ENCODE results near the gene LRIG1. TPM values are rescaled to one million over a fixed set of nuclear protein-coding genes. Genes with fewer than 3 reads are reported as not detected.
"Not testable (repeated sequence)": the region's sequence is repeated elsewhere in the genome, so short reads cannot be mapped to it uniquely, and the experiment has no call there.

Gene LRIG1
- total RNA-seq, 1 donor from 2014 or later = 64.4 TPM

GRCh38 chr3:66421893-66422292, 78.9 kb downstream of the LRIG1 start:
- not testable (repeated sequence) for DNase-seq (ENCODE audit: low spot score)

DNA sequence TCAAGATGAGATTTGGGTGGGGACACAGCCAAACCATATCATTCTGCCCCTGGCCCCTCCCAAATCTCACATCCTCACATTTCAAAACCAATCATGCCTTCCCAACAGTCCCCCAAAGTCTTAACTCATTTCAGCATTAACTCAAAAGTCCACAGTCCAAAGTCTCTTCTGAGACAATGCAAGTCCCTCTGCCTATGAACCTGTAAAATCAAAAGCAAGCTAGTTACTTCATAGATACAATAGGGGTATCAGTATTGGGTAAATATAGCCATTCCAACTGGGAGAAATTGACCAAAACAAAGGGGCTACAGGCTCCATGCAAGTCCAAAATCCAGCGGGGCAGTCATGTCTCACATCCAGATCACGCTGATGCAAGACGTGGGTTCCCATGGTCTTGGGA, 79.7 kb downstream of the LRIG1 start:
- not testable (repeated sequence) for DNase-seq (ENCODE audit: low spot score)

DNA sequence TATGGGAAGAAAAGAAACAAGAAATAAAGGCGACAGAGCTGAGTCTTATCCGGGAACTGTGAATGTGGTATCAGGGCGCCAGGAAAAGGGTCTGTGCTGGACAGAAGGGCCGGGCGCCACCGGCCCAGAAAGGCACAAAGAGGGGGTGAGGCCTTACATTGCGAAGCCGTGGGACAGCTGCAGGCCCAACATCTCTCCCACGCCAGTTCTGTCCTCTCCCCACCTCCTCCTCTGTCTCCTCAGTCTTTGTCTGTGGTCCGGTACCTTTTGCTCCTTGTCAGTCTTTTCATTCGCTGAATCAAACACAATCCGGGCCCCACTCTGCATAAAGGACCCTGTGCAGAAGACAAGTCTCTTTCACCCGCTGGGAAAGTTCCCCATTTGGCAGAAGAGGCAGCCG, 81.8 kb downstream of the LRIG1 start:
- DNase-seq (ENCODE audit: low spot score) = no peak

GRCh38 chr3:66418475-66418931, 82.3 kb downstream of the LRIG1 start:
- peak; percentile 25 for DNase-seq (ENCODE audit: low spot score)

DNA sequence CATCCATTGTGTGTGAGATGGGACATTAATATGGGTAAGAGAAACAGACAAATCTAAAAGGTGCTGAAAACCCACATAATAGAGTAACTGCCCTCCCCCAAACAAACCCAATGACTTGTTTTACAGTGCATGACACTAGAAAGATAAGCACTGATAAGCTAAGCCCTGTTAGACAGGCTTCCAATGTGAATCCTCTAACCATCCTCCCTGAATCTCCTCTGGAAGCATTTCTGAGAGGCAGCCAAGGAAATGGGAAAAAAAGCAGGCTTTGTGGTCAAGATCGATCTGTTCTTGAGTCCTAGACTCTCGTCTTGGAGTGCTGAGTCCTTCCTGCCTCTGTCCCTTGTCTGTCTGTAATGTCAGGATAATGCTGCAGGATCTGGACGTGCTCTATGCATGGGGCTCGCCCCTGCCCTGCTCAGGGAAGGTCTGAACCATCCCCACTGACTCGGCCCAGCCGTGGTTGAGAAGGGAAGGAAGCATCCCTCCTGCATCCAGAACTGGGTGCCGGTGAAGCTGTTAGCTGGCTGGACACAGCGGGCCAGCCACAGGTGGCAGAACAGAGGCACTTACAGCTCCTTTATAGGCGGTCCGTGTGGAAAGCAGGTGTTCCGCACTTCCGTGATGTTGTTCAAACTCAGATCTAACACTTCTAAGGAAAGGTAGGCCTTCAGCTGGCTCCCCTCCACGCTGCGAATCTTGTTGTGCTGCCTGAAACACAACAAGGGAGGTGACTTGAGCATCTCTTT, 84.1 kb downstream of the LRIG1 start:
- no peak for DNase-seq (ENCODE audit: low spot score)

DNA sequence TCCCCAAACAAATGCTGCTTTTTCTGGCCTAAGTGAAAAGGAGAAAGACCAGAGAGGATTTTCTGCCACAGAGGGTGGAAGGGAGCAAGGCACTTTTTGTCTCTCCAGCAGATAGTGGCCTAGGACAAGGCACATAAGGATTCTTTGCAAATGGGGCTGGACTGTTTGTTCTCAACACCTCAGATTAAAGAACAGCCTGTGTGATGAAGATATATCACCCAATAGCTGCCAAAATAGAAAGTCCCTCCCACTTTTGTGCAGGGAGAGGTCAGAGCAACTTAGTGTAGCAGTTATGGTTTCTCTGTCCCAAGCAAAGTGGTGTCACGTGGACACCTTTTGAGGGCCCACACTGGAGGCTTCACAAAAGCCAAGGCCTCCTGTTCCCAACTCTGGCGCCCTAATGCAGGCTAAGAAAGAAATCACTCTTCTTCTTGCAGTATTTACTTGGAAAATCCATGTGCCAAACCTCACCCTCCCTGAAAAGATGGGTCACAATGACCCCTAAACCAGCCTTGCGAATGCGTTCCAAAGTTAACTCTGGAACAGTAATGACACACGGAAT, 84.9 kb downstream of the LRIG1 start:
- no peak for DNase-seq (ENCODE audit: low spot score)

DNA sequence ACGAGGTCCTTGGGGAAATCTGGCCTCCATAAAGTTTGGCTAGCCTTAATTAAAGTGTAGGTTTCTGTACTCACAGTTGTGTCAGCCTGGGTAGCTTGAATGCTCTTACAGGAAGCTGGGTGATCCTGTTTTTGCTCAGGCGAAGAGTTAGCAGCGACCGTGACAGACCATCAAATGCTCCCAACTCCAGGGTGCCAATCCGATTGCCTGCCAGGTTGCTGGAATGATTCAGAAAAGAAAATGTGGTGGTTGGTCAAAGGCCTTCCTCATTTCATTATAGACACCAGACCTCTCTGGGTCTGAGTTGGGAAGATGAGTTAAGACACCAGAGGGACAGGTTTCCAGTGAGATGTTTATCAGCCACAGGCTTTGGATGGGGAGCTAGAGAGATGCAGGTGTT, 86.0 kb downstream of the LRIG1 start:
- DNase-seq (ENCODE audit: low spot score) = no peak

DNA sequence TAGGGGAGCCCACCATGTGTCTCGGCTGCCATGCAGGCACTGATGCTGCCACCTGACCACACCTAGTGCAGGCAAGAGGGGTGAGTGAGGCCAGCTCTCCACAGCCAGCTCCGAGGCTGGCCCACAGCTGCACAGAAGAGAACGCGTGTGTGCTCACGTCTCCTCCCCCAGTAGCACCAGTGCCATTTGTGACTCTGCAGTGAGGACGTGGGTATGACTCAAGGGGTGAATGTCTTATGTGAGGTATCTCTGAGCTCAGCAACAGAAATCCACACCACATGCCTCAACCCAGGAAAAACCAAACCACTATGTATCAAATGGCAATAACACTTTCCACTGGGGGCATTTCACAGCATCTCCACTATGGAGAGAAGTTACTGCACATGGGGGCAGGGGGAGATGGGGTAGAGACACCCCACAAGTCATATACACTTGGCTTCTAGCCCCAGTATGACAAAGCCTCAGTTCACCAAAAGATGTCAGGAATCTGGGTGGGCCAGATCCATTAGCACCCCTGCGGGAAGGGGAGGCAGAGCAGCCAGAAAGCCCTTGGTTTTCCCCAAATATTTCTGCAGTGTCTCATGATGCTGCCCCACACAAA, 87.6 kb downstream of the LRIG1 start:
- no peak for DNase-seq (ENCODE audit: low spot score)

- DNase-seq (ENCODE audit: low spot score) = no peak
Observed at GRCh38 chr3:66411961-66412887, 88.6 kb downstream of the LRIG1 start.

DNA sequence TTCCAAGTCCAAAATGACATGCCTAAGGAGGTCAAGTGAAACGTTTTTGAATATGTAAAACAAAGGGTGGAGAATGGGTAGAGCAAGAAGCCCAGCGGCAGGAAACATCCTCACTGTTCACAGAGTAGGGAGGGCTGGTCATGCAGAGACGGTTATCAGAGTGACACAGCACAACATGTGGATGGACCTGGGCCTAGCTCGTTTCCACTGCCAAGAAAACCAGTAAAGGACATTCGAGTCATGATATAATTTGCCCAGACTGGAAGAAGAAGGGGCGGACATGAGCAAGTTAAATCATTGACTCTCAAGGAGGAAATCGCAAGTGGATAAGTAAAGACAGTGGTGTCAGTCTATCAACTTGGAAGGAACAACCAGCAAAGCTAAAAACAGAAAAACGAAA, 89.3 kb downstream of the LRIG1 start:
- no peak for DNase-seq (ENCODE audit: low spot score)

DNA sequence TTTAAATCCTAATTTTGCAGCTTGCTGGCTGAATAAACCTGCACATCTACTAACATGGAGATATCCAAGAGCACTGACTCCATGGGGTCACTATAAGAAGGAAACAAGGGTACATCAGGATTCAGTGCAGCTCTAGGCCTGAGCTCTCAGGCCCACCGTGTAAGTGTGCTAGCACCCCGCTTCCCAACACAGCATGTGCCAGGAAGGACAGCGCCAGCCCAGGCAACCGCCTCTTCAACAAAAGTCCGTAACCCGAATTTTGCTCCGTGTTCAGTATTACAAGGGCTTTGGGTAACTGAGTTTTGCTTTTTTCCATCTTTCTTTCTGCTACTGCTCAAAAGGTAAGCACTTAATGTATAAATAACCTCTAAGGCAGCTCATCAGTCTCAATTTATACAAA, 89.8 kb downstream of the LRIG1 start:
- no peak for DNase-seq (ENCODE audit: low spot score)

DNA sequence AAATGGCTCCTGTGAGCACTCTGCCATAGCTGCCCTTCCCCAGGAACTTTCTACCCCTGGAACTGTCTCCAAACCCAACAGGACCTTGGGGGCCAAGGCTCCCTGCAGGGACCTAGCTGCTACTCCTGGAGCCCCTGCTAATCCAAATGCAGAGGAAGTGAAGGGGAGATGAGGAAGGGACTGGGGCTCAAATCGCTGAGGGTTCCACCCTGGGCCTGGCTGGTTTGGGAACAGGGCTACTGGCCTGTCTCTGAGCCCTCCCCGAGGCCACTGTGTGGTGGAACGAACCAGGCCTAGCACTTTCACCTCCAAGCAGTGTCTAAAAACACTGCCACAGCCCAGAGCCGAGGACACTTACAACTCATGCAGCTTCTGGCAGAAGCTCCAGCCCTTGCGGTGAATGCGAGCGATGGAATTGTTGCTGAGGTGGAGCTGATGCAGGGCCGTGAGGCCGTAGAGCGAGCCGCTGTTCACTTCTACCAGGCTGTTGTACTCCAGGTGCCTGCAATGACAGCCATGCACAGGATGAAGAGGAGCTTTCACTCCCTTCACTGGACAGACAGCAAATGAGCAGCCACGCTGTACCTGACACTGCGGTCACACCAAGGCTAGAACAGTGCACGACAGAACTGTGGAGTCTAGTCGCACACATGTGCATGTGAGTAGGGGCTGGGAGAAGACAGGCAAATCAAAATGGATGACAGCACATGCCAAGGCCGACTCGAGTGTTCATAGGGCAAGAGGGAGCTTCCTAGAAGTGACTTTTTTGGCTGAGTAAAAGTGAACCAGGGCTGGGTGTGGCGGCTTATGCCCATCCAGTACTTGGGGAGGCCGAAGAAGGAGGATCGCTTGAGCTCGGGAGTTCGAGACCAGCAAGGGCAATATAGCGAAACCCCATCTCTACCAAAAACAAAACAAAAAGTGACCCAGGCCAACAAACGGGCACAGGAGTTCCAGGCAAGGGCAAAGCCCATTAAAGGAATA, 90.8 kb downstream of the LRIG1 start:
- DNase-seq (ENCODE audit: low spot score) = no peak

DNA sequence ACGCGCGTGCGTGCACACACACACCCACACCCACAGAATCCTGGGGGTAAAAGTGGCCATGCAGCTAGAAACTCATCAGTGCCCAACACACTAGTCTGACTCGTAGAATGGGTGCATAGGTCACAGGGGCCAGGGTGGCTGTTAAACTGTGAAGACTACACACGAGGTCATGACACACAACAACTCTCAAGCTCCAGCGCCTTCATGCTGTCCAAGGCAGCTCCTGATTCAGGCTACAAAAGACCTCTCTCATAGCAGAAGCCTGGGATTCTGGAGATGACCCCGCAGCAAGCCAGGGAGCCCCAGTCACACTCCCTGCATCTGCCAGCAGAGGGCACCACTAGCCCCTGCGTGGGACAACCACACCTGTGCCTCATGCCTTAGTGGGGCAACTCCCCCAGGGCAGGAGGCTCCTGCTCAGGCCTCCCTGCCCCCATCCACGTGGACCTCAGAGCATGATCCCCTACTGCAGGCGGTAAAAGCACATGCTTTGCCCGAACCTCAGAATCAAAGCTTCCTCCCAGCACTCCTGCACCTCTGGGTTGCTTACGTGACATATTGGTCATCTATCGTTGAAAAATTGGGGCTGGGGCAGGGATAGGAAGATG, 93.1 kb downstream of the LRIG1 start:
- peak; percentile 61 for DNase-seq (ENCODE audit: low spot score)

- no peak for DNase-seq (ENCODE audit: low spot score)
Observed at GRCh38 chr3:66406831-66407610, 93.8 kb downstream of the LRIG1 start.

DNA sequence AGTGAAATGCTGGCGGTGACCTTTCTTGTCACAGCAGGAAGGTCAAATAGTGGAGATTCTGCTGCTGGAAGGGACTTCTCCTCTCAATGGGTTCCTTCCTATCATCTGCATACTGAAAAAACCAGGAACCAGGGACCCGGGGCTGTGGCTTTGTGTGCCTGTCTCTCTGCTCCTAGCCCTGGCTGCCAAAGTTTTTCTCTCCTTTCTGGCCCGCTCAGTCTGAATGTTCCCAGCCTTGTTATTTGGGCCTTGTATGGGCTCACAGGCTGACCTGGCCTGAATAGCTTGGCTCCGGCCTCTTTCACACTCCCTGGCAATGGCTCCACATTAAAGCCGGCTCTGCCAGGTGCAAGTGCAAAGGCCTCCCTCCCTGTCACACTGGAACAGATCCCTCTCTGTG, 94.7 kb downstream of the LRIG1 start:
- DNase-seq (ENCODE audit: low spot score) = no peak

GRCh38 chr3:66405701-66406091, 95.1 kb downstream of the LRIG1 start:
- DNase-seq (ENCODE audit: low spot score) = no peak

GRCh38 chr3:66404903-66405700, 95.7 kb downstream of the LRIG1 start:
- DNase-seq (ENCODE audit: low spot score) = no peak

DNA sequence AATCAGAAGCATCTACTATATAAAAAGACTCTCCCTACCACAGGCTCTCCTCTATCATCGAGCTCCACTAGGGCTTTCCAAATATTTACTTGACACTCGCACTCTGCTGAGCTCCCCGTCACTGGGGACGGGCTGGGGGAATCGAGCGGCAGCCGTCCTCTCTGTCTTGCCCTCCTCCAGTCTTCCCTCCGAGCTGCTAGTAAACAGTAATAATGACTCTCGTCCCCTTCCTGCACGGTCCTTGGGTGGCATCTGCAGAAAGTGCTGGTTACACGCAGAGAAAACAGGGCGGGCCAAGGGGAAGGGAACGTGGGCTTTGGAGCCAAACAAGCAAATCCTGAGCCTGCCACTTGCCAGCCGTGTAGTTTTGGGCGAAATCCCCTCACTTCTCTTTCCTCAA, 96.6 kb downstream of the LRIG1 start:
- DNase-seq (ENCODE audit: low spot score) = no peak
